Neuronal stem cell (in vitro differentiated cells): ENCODE measurements around the gene ARAP1.
A peak's percentile ranks its signal among the peaks of the same experiment; 100 is the strongest.

Experiments
- DNase-seq: peaks from one replicate; pipeline ENCODE4 v3.0.0-alpha.2; 2013; ENCODE audit warnings: low spot score
- H2AFZ ChIP-seq: one replicate; pipeline ENCODE4 v1.6.1; 2013; ENCODE audit warnings: mild to moderate bottlenecking, low read length, inconsistent platforms
- H2AK5ac ChIP-seq: 2 replicates; pipeline ENCODE4 v1.6.1; 2013; ENCODE audit warnings: low read depth, mild to moderate bottlenecking, inconsistent platforms, low read length, moderate library complexity, mixed read lengths
- H2BK120ac ChIP-seq: 2 replicates; pipeline ENCODE4 v1.6.1; 2013; ENCODE audit warnings: low read depth, mild to moderate bottlenecking, inconsistent platforms, low read length, moderate library complexity, mixed read lengths
- H2BK12ac ChIP-seq: one replicate; pipeline ENCODE4 v1.6.1; 2013; ENCODE audit warnings: low read length, inconsistent platforms
- H2BK15ac ChIP-seq: 2 replicates; pipeline ENCODE4 v1.6.1; 2013; ENCODE audit warnings: mild to moderate bottlenecking, low read length, inconsistent platforms, mixed read lengths
- H2BK5ac ChIP-seq: one replicate; pipeline ENCODE4 v1.6.1; 2013; ENCODE audit warnings: inconsistent platforms, mild to moderate bottlenecking, low read length, moderate library complexity
- H3K14ac ChIP-seq: one replicate; pipeline ENCODE4 v1.6.1; 2013; ENCODE audit warnings: low read length, inconsistent platforms
- H3K18ac ChIP-seq: 2 replicates; pipeline ENCODE4 v1.6.1; 2013; ENCODE audit warnings: low read length, inconsistent platforms
- H3K23ac ChIP-seq: 2 replicates; pipeline ENCODE4 v1.6.1; 2013; ENCODE audit warnings: low read depth, mild to moderate bottlenecking, mixed read lengths, low read length, inconsistent platforms; ENCODE audit not compliant: poor library complexity
- H3K27ac ChIP-seq: replicated peaks from 3 replicates; pipeline ENCODE4 v1.5.1; 2013; ENCODE audit warnings: low read length, inconsistent platforms
- H3K27me3 ChIP-seq, 3 experiments: 2 replicates each; pipeline ENCODE4 v1.6.1; 2013; ENCODE audit warnings: low read length in 3 of 3, mild to moderate bottlenecking in 2 of 3, inconsistent platforms in 1 of 3, low read depth in 1 of 3, mixed read lengths in 1 of 3, moderate library complexity in 1 of 3; ENCODE audit not compliant: control insufficient read depth in 3 of 3, insufficient read depth in 3 of 3
- H3K36me3 ChIP-seq, 2 donors: replicated peaks in 1 of 2; 2 replicates each; pipeline ENCODE4 v1.6.1; 2013; ENCODE audit warnings: low read length in 2 of 2; ENCODE audit not compliant: control insufficient read depth in 2 of 2, insufficient read depth in 2 of 2
- H3K4ac ChIP-seq: 2 replicates; pipeline ENCODE4 v1.6.1; 2013; ENCODE audit warnings: inconsistent platforms, mild to moderate bottlenecking, low read length, moderate library complexity
- H3K4me1 ChIP-seq, 2 donors: 1 replicate in 1 of 2; 2 replicates in 1 of 2; pipeline ENCODE4 v1.6.1; 2013; ENCODE audit warnings: low read length in 2 of 2, low read depth in 1 of 2; ENCODE audit not compliant: control insufficient read depth in 2 of 2, insufficient read depth in 1 of 2
- H3K4me2 ChIP-seq: one replicate; pipeline ENCODE4 v1.6.1; 2013; ENCODE audit warnings: mild to moderate bottlenecking, low read length, inconsistent platforms; ENCODE audit not compliant: insufficient read depth, poor library complexity, severe bottlenecking
- H3K4me3 ChIP-seq, 2 donors: 2 replicates each; pipeline ENCODE4 v1.5.1; 2013; ENCODE audit warnings: low read length in 2 of 2, mild to moderate bottlenecking in 2 of 2, inconsistent platforms in 1 of 2, moderate library complexity in 1 of 2
- H3K79me1 ChIP-seq: one replicate; pipeline ENCODE4 v1.6.1; 2013; ENCODE audit warnings: low read depth, mild to moderate bottlenecking, inconsistent platforms, low read length, moderate library complexity
- H3K9ac ChIP-seq: one replicate; pipeline ENCODE4 v1.6.1; 2013; ENCODE audit warnings: mild to moderate bottlenecking, low read depth, low read length, inconsistent platforms; ENCODE audit not compliant: poor library complexity
- H3K9me3 ChIP-seq, 2 donors: replicated peaks in 1 of 2; 2 replicates each; pipeline versions ENCODE3 to v1.6.1; 2013; ENCODE audit warnings: low read length in 2 of 2, mild to moderate bottlenecking in 2 of 2, inconsistent platforms in 1 of 2, low read depth in 1 of 2, mixed read lengths in 1 of 2, moderate library complexity in 1 of 2; ENCODE audit not compliant: control insufficient read depth in 2 of 2, insufficient read depth in 1 of 2
- H4K8ac ChIP-seq: one replicate; pipeline ENCODE4 v1.6.1; 2013; ENCODE audit warnings: low read depth, mild to moderate bottlenecking, inconsistent platforms, low read length, moderate library complexity
- H4K91ac ChIP-seq: one replicate; pipeline ENCODE4 v1.6.1; 2013; ENCODE audit warnings: low read length, low read depth, mild to moderate bottlenecking, inconsistent platforms; ENCODE audit not compliant: poor library complexity
- WGBS, 2 donors: extraction: QIAGEN DNeasy Blood & Tissue Kit; methylation state at CpG; one replicate each; pipeline ENCODE4 v1.1.7; 2013; ENCODE audit warnings: missing lambda C conversion rate in 2 of 2, mixed read lengths in 1 of 2; ENCODE audit not compliant: insufficient read length in 2 of 2, insufficient replicate concordance in 1 of 2; ENCODE audit errors: extremely low coverage in 2 of 2; 5-methylcytosine and 5-hydroxymethylcytosine counted together

The ARAP1 gene

GRCh38 chr11:72707032-72707431 is 45.2 kb downstream of the ARAP1 start:
- H3K27ac ChIP-seq, result no peak overlapping the region
- H3K27me3 ChIP-seq, result no peaks in the 10 kb centered on the region
- H3K4ac ChIP-seq, result peak overlapping the region; percentile 70
- H3K4me3 ChIP-seq, result no peak overlapping the region
- no peak for DNase-seq
- H2AK5ac ChIP-seq, result peak overlapping the region; percentile 89
- H3K4me1 ChIP-seq, result peaks cover 17 to 45% of the 10 kb centered on the region in 2 donors
- no peaks in the 10 kb centered on the region for H3K9me3 ChIP-seq
- H3K4me2 ChIP-seq, result no peak overlapping the region
- peaks cover 2 to 21% of the 10 kb centered on the region in 2 donors for H3K36me3 ChIP-seq
- peak overlapping the region; percentile 63 for H2BK5ac ChIP-seq
- H3K9ac ChIP-seq, result peak overlapping the region; percentile 50
- peak overlapping the region; percentile 87 for H2BK15ac ChIP-seq
- no peak overlapping the region for H4K8ac ChIP-seq
- no peak overlapping the region for H2AFZ ChIP-seq
- H4K91ac ChIP-seq, result no peak overlapping the region
- H3K79me1 ChIP-seq, result no peaks in the 10 kb centered on the region
- peak overlapping the region; percentile 32 for H2BK120ac ChIP-seq
- peak overlapping the region; percentile 75 for H3K14ac ChIP-seq
- peak overlapping the region; percentile 81 for H3K18ac ChIP-seq
- H2BK12ac ChIP-seq, result no peak overlapping the region
- no CpG with 5 or more reads among the region's 9 CpGs for WGBS, 2 donors
- H3K23ac ChIP-seq, result peak overlapping the region; percentile 20

GRCh38 chr11:72706579-72706978 is 45.6 kb downstream of the ARAP1 start:
- no peak overlapping the region for H4K91ac ChIP-seq
- H2BK120ac ChIP-seq, result no peak overlapping the region
- H3K27ac ChIP-seq, result peak overlapping the region; percentile 8
- H3K36me3 ChIP-seq, result peaks cover 2 to 21% of the 10 kb centered on the region in 2 donors
- no peak overlapping the region for H3K4me3 ChIP-seq
- no peak overlapping the region for H3K9ac ChIP-seq
- no peak overlapping the region for H4K8ac ChIP-seq
- H3K4ac ChIP-seq, result no peak overlapping the region
- no CpG with 5 or more reads among the region's 5 CpGs for WGBS, 2 donors
- H3K14ac ChIP-seq, result no peak overlapping the region
- no peak overlapping the region for H3K4me2 ChIP-seq
- H3K23ac ChIP-seq, result no peak overlapping the region
- peak overlapping the region; percentile 87 for H2BK15ac ChIP-seq
- H2AFZ ChIP-seq, result no peak overlapping the region
- peak overlapping the region; percentile 90 for H3K18ac ChIP-seq
- H3K27me3 ChIP-seq, result no peaks in the 10 kb centered on the region
- H2BK12ac ChIP-seq, result no peak overlapping the region
- peak overlapping the region; percentile 89 for H2AK5ac ChIP-seq
- H3K4me1 ChIP-seq, result peaks cover 13 to 42% of the 10 kb centered on the region in 2 donors
- no peaks in the 10 kb centered on the region for H3K79me1 ChIP-seq
- no peaks in the 10 kb centered on the region for H3K9me3 ChIP-seq
- DNase-seq, result no peak
- peak overlapping the region; percentile 63 for H2BK5ac ChIP-seq

GRCh38 chr11:72705442-72706365 is 46.5 kb downstream of the ARAP1 start:
- Histone ChIP-seq H2BK120ac (no peak overlapping the region), H2BK5ac (peak overlapping the region; percentile 63), H3K27me3 (no peaks in the 10 kb centered on the region), H3K36me3 (peaks cover 2 to 15% of the 10 kb centered on the region in 2 donors), H3K23ac (no peak overlapping the region), H2BK12ac (no peak overlapping the region), H3K9me3 (no peaks in the 10 kb centered on the region), H3K14ac (no peak overlapping the region), H3K4me3 (no peak overlapping the region), H3K79me1 (no peaks in the 10 kb centered on the region), H2AFZ (no peak overlapping the region), H3K4me1 (peaks cover 13 to 40% of the 10 kb centered on the region in 2 donors), H3K9ac (no peak overlapping the region), H3K27ac (peak overlapping the region; percentile 67), H2AK5ac (peak overlapping the region; percentile 89), H2BK15ac (no peak overlapping the region), H3K4me2 (peak overlapping the region; percentile 19), H4K91ac (no peak overlapping the region), H3K4ac (peak overlapping the region; percentile 39), H4K8ac (no peak overlapping the region), H3K18ac (peak overlapping the region; percentile 90)
- DNase-seq, result no peak
- WGBS, 2 donors, result no CpG with 5 or more reads among the region's 12 CpGs

GRCh38 chr11:72704783-72705265 is 47.4 kb downstream of the ARAP1 start:
- H2AFZ ChIP-seq, result no peak overlapping the region
- WGBS, 2 donors, result no CpG with 5 or more reads among the region's 4 CpGs
- DNase-seq, result no peak
- no peak overlapping the region for H2BK12ac ChIP-seq
- H3K4me1 ChIP-seq, result peaks cover 13 to 40% of the 10 kb centered on the region in 2 donors
- H3K4ac ChIP-seq, result no peak overlapping the region
- no peak overlapping the region for H4K8ac ChIP-seq
- H2BK5ac ChIP-seq, result no peak overlapping the region
- H3K27me3 ChIP-seq, result no peaks in the 10 kb centered on the region
- H3K36me3 ChIP-seq, result peaks cover 2 to 21% of the 10 kb centered on the region in 2 donors
- no peak overlapping the region for H3K4me3 ChIP-seq
- no peak overlapping the region for H4K91ac ChIP-seq
- no peak overlapping the region for H3K18ac ChIP-seq
- no peaks in the 10 kb centered on the region for H3K79me1 ChIP-seq
- no peak overlapping the region for H2BK120ac ChIP-seq
- H3K9me3 ChIP-seq, result no peaks in the 10 kb centered on the region
- H3K27ac ChIP-seq, result no peak overlapping the region
- H3K9ac ChIP-seq, result no peak overlapping the region
- no peak overlapping the region for H3K4me2 ChIP-seq
- H3K23ac ChIP-seq, result no peak overlapping the region
- H3K14ac ChIP-seq, result no peak overlapping the region
- no peak overlapping the region for H2BK15ac ChIP-seq
- H2AK5ac ChIP-seq, result peak overlapping the region; percentile 86
